Hematopoietic multipotent progenitor cell treated with erythropoietin and hydrocortisone succinate and interleukin-3 and kit ligand, for 17 days (in vitro differentiated cells): ENCODE data around the gene MAGEA6.
"Not testable (repeated sequence)": the region's sequence is repeated elsewhere in the genome, so short reads cannot be mapped to it uniquely, and the experiment has no call there.

Experiments
- DNase-seq: peaks from one replicate; pipeline ENCODE4 v3.0.0-alpha.2; 2015; ENCODE audit warnings: low spot score

MAGEA6 gene

DNA sequence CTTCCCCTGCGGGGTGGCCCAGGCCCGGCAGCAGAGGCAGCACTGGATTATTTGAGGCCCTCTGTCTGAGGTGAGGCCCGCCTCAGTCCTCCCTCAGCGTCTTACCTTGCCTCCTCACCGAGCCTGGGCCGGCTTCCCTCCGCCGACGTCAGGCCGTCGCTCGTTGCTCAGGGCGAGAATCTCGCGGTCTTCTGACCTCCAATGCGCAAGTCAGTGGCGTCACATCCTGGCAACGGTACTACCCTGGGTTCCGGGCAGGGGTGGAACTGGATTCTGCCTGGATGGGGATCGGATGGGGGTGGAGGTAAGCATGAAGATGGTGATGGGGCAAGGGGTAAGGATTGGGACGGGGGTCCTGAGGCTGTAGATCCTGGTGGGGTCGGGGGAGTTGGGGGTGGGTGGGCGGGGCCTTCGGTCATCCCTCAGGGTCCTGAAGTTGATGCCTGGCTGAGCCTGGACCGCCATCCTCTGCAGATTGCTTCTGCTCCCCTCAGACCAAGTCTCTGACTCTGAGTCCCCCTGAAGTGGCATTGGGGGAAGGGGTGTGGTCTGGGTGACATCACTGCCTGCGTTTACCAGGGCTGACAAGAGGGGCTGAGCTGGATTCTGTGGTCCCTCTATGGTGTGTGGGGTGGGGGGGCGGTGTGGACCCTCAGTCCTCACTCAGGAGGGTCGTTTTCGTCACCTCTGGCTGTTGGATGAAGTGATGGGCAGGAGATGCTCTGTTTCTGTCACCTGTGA is at the start of gene MAGEA6:
MAGEA6 (minus strand) TSS at position 141 of the 741 bp plus-strand sequence. CDS start 2,039 bp downstream, outside the sequence.
- not testable (repeated sequence) for DNase-seq

DNA sequence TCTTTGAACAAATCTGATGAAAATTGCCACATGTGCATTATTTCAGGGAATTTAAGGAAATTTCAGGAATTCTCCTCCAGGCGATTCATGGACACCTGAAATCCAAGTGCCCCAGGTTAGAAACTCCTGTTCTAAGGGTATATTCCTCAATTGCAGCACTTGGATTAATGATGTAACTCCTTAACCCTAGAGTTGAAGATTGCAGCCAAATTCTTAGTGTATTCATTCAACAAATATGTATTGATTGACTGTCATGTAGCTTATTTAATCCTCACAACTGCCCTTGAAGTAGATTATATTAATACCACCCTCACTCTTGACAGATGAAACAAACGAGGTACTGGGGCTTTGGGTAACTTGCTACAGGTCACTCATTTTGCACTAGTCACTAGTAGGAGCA is 49.8 kb upstream of the MAGEA6 start:
- DNase-seq, result no peak

GRCh38 chrX:152818356-152818755 is 48.9 kb upstream of the MAGEA6 start:
- DNase-seq, result no peak

GRCh38 chrX:152817078-152817764 is 47.7 kb upstream of the MAGEA6 start:
- peak; percentile 69 for DNase-seq

- no peak for DNase-seq
Observed at GRCh38 chrX:152814048-152814447, 44.6 kb upstream of the MAGEA6 start.

DNA sequence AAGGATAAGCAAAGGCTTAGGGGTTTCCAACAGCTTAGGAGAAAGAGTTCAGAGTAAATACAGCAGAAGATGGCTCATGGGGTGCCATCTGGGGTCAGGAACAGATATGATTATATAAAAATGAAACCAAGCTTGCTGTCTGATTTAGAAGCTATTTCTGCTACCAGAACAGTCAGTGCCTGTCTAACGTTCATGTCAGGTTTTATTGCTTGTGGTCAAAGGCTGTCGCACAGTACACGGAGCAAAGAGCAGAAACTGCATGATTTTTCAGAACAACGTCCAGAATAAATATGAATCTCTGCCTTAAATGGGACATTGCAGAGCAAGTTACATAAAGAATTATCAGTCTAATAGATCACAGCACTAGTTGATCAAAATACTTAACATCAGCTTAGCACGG is 43.7 kb upstream of the MAGEA6 start:
- no peak for DNase-seq

- no peak for DNase-seq
Observed at GRCh38 chrX:152810403-152810802, 40.9 kb upstream of the MAGEA6 start.

DNA sequence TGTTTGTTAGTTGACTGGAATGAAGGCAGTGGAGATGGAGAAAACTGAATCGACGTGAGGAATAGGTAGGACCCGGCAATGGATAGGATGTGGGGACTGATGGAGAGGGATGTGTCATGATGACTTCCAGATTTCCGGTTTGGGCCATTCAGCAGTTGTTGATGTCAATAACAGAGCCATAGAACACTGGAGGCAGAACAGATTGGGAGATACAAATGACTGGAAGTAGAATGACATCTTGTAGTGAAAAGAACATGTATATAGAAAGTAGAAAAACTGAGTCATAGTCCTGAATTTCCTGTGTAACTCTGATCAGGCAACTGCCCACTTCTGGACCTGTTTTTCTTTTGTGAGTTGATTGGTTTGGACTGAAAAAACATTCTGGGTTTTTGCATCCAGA is 36.5 kb upstream of the MAGEA6 start:
- no peak for DNase-seq

DNA sequence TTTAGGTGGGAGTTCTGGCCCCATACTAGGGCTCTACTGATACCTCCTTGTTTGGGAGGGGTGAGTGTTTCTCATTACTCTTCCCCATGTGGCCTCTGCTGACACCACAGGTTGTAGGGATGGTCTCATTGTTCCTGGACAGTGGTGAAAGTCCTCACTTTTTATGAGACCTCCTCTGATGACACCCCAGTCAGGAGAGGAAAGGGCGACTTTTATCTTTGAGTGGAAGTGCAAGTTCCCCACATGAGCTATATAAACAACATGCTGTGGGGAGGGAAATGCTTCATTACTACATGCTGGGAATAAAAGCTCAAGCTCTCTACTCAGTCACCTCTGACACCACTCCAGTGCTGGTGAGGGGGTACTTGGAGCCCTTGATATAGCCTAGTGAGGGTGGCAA is 29.5 kb upstream of the MAGEA6 start:
- DNase-seq, result no peak

- not testable (repeated sequence) for DNase-seq
Observed at GRCh38 chrX:152787062-152787461, 17.6 kb upstream of the MAGEA6 start.

DNA sequence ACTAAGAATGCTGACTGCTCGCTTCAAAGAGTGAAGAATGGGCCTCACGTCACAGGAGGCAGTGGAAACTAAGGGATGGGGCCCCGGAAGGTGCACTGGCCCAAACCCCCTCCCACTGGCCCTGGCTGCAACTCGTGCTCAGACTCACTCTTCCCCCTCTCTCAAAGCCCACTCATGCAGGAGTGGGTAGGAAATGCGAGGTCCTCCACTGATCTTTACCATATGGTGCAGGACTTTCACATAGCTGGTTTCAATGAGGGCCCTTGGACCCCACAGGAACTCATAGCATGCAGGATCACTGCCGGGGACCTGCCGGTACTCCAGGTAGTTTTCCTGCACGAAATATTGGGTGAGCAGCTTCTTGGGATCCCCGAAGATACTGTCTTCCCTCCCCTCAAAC is 2.9 kb downstream of the MAGEA6 start:
- DNase-seq, result not testable (repeated sequence)

GRCh38 chrX:152761582-152761981 is 7.9 kb downstream of the MAGEA6 start:
- not testable (repeated sequence) for DNase-seq

GRCh38 chrX:152759544-152759943 is 9.9 kb downstream of the MAGEA6 start:
- not testable (repeated sequence) for DNase-seq

DNA sequence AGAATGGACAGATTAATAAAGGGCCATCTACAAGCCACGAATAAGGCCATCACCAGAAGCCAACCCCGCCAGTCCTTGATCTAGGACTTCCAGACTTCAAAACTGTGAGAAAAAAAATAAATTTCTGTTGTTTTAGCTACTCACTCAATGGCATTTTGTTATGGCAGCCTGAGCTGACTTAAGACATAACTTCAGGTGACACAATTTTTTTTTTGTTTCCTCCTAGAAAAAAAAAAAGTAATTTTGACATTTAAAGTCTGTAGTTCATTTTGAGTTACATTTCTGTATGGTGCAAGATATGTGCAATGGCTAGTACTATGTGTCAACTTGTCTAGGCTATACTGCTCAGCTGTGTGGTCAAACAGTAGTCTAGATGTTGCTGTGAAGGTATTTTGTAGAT is 10.6 kb downstream of the MAGEA6 start, which contains the start of gene CSAG3:
CSAG3 (plus strand) TSS at position 301 of the 400 bp plus-strand sequence.
- DNase-seq, result not testable (repeated sequence)

DNA sequence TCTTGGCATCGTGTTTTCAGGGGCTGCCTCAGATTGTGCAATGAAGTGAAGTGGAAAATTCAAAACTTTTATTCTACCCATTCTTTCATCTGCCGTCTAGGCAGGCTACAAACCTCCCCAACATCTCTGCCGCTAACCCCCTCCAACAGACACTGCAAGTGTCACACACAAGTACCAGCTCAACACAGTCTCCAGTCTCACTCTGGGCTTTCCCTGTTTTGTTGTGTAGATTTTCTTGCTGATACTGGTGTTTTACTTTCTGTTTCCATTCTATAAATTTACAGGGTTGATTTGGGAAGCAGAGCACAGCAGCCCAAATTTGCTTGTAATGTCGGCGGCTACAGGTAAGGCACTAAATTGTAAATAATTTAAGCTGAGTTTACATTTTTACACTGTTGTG is 14.6 kb downstream of the MAGEA6 start:
- not testable (repeated sequence) for DNase-seq

- not testable (repeated sequence) for DNase-seq
Observed at GRCh38 chrX:152753686-152754650, 15.5 kb downstream of the MAGEA6 start, which contains the start of gene MAGEA2. TSS of gene MAGEA2 (minus strand) at chrX:152753842. CDS start at chrX:152751363, 2,479 bp downstream.

GRCh38 chrX:152738560-152738959 is 30.9 kb downstream of the MAGEA6 start:
- DNase-seq, result no peak

DNA sequence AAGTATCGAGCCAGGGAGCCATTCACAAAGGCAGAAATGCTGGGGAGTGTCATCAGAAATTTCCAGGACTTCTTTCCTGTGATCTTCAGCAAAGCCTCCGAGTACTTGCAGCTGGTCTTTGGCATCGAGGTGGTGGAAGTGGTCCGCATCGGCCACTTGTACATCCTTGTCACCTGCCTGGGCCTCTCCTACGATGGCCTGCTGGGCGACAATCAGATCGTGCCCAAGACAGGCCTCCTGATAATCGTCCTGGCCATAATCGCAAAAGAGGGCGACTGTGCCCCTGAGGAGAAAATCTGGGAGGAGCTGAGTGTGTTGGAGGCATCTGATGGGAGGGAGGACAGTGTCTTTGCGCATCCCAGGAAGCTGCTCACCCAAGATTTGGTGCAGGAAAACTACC is 33.0 kb downstream of the MAGEA6 start:
- DNase-seq, result not testable (repeated sequence)

GRCh38 chrX:152735860-152736511 is 33.5 kb downstream of the MAGEA6 start:
- DNase-seq, result no peak

- no peak for DNase-seq
Observed at GRCh38 chrX:152735101-152735500, 34.4 kb downstream of the MAGEA6 start.

DNA sequence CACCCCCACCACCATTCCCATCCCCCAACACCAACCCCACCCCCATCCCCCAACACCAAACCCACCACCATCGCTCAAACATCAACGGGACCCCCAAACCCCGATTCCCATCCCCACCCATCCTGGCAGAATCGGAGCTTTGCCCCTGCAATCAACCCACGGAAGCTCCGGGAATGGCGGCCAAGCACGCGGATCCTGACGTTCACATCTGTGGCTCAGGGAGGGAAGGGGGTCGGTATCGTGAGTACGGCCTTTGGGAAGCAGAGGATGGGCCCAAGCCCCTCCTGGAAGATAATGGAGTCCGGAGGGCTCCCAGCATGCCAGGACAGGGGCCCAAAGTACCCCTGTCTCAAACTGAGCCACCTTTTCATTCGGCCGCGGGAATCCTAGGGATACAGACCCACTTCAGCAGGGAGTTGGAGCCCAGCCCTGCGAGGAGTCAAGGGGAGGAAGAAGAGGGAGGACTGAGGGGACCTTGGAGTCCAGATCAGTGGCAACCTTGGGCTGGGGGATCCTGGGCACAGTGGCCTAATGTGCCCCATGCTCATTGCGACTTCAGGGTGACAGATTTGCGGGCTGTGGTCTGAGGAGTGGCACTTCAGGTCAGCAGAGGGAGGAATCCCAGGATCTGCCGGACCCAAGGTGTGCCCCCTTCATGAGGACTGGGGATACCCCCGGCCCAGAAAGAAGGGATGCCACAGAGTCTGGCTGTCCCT is 35.2 kb downstream of the MAGEA6 start:
- DNase-seq, result not testable (repeated sequence)
